Neuronal stem cell (in vitro differentiated cells): ENCODE measurements around the gene ADAM19.

Experiments used
- DNase-seq: peaks from one replicate; pipeline ENCODE4 v3.0.0-alpha.2; 2013; ENCODE audit warnings: low spot score
- H2AFZ ChIP-seq: one replicate; pipeline ENCODE4 v1.6.1; 2013; ENCODE audit warnings: mild to moderate bottlenecking, low read length, inconsistent platforms
- H2AK5ac ChIP-seq: 2 replicates; pipeline ENCODE4 v1.6.1; 2013; ENCODE audit warnings: low read depth, mild to moderate bottlenecking, inconsistent platforms, low read length, moderate library complexity, mixed read lengths
- H2BK120ac ChIP-seq: 2 replicates; pipeline ENCODE4 v1.6.1; 2013; ENCODE audit warnings: low read depth, mild to moderate bottlenecking, inconsistent platforms, low read length, moderate library complexity, mixed read lengths
- H2BK12ac ChIP-seq: one replicate; pipeline ENCODE4 v1.6.1; 2013; ENCODE audit warnings: low read length, inconsistent platforms
- H2BK15ac ChIP-seq: 2 replicates; pipeline ENCODE4 v1.6.1; 2013; ENCODE audit warnings: mild to moderate bottlenecking, low read length, inconsistent platforms, mixed read lengths
- H2BK5ac ChIP-seq: one replicate; pipeline ENCODE4 v1.6.1; 2013; ENCODE audit warnings: inconsistent platforms, mild to moderate bottlenecking, low read length, moderate library complexity
- H3K14ac ChIP-seq: one replicate; pipeline ENCODE4 v1.6.1; 2013; ENCODE audit warnings: low read length, inconsistent platforms
- H3K18ac ChIP-seq: 2 replicates; pipeline ENCODE4 v1.6.1; 2013; ENCODE audit warnings: low read length, inconsistent platforms
- H3K23ac ChIP-seq: 2 replicates; pipeline ENCODE4 v1.6.1; 2013; ENCODE audit warnings: low read depth, mild to moderate bottlenecking, mixed read lengths, low read length, inconsistent platforms; ENCODE audit not compliant: poor library complexity
- H3K27ac ChIP-seq: replicated peaks from 3 replicates; pipeline ENCODE4 v1.5.1; 2013; ENCODE audit warnings: low read length, inconsistent platforms
- H3K27me3 ChIP-seq, 3 experiments: 2 replicates each; pipeline ENCODE4 v1.6.1; 2013; ENCODE audit warnings: low read length in 3 of 3, mild to moderate bottlenecking in 2 of 3, inconsistent platforms in 1 of 3, low read depth in 1 of 3, mixed read lengths in 1 of 3, moderate library complexity in 1 of 3; ENCODE audit not compliant: control insufficient read depth in 3 of 3, insufficient read depth in 3 of 3
- H3K36me3 ChIP-seq, 2 donors: replicated peaks in 1 of 2; 2 replicates each; pipeline ENCODE4 v1.6.1; 2013; ENCODE audit warnings: low read length in 2 of 2; ENCODE audit not compliant: control insufficient read depth in 2 of 2, insufficient read depth in 2 of 2
- H3K4ac ChIP-seq: 2 replicates; pipeline ENCODE4 v1.6.1; 2013; ENCODE audit warnings: inconsistent platforms, mild to moderate bottlenecking, low read length, moderate library complexity
- H3K4me1 ChIP-seq, 2 donors: 1 replicate in 1 of 2; 2 replicates in 1 of 2; pipeline ENCODE4 v1.6.1; 2013; ENCODE audit warnings: low read length in 2 of 2, low read depth in 1 of 2; ENCODE audit not compliant: control insufficient read depth in 2 of 2, insufficient read depth in 1 of 2
- H3K4me2 ChIP-seq: one replicate; pipeline ENCODE4 v1.6.1; 2013; ENCODE audit warnings: mild to moderate bottlenecking, low read length, inconsistent platforms; ENCODE audit not compliant: insufficient read depth, poor library complexity, severe bottlenecking
- H3K4me3 ChIP-seq, 2 donors: 2 replicates each; pipeline ENCODE4 v1.5.1; 2013; ENCODE audit warnings: low read length in 2 of 2, mild to moderate bottlenecking in 2 of 2, inconsistent platforms in 1 of 2, moderate library complexity in 1 of 2
- H3K79me1 ChIP-seq: one replicate; pipeline ENCODE4 v1.6.1; 2013; ENCODE audit warnings: low read depth, mild to moderate bottlenecking, inconsistent platforms, low read length, moderate library complexity
- H3K9ac ChIP-seq: one replicate; pipeline ENCODE4 v1.6.1; 2013; ENCODE audit warnings: mild to moderate bottlenecking, low read depth, low read length, inconsistent platforms; ENCODE audit not compliant: poor library complexity
- H3K9me3 ChIP-seq, 2 donors: replicated peaks in 1 of 2; 2 replicates each; pipeline versions ENCODE3 to v1.6.1; 2013; ENCODE audit warnings: low read length in 2 of 2, mild to moderate bottlenecking in 2 of 2, inconsistent platforms in 1 of 2, low read depth in 1 of 2, mixed read lengths in 1 of 2, moderate library complexity in 1 of 2; ENCODE audit not compliant: control insufficient read depth in 2 of 2, insufficient read depth in 1 of 2
- H4K8ac ChIP-seq: one replicate; pipeline ENCODE4 v1.6.1; 2013; ENCODE audit warnings: low read depth, mild to moderate bottlenecking, inconsistent platforms, low read length, moderate library complexity
- H4K91ac ChIP-seq: one replicate; pipeline ENCODE4 v1.6.1; 2013; ENCODE audit warnings: low read length, low read depth, mild to moderate bottlenecking, inconsistent platforms; ENCODE audit not compliant: poor library complexity
- WGBS, 2 donors: extraction: QIAGEN DNeasy Blood & Tissue Kit; methylation state at CpG; one replicate each; pipeline ENCODE4 v1.1.7; 2013; ENCODE audit warnings: missing lambda C conversion rate in 2 of 2, mixed read lengths in 1 of 2; ENCODE audit not compliant: insufficient read length in 2 of 2, insufficient replicate concordance in 1 of 2; ENCODE audit errors: extremely low coverage in 2 of 2; 5-methylcytosine and 5-hydroxymethylcytosine counted together

Gene ADAM19

DNA sequence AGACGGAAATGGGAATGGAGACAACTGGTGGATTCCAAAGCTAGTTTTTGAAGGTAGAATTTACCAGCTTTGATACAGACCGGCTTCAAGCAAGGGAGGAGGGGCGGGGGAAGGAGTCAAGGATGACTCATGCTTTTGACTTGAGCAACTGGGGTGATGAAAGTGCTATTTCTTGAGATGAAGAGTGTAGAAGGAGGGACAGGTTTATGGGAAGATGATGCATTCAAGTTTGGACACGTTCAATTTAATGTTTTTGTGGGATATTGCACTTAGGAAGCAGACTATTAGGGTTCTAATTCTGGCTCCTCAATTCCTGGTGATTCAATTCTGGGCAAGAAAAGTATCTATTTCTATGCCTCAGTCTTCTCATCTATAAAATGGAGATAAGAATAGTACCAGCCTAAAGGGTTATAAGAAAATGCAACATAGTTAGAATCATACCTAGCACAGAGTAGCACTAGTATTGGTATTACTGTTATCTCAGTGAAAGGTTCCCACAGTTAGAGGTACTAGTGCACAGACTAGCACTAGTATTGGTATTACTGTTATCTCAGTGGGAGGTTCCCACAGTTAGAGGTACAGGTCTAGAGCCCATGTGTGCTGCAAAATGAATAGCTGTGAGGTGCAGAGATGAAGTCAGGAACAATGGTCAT lies 110.9 kb downstream of the ADAM19 start:
- no peak overlapping the region for H4K8ac ChIP-seq
- no peak overlapping the region for H2AK5ac ChIP-seq
- no peaks in the 10 kb centered on the region for H3K79me1 ChIP-seq
- no peaks in the 10 kb centered on the region for H3K9me3 ChIP-seq
- no peak overlapping the region for H2BK15ac ChIP-seq
- no peak overlapping the region for H3K4ac ChIP-seq
- H3K18ac ChIP-seq, result no peak overlapping the region
- peak overlapping the region; percentile 21 for H2AFZ ChIP-seq
- H3K27me3 ChIP-seq, result peaks cover 0 to 44% (median 23%) of the 10 kb centered on the region in 3 experiments
- H2BK120ac ChIP-seq, result no peak overlapping the region
- H4K91ac ChIP-seq, result no peak overlapping the region
- peak overlapping the region; percentile 57 for H3K27ac ChIP-seq
- no peak overlapping the region for H3K9ac ChIP-seq
- H3K4me1 ChIP-seq, result peaks cover 5 to 12% of the 10 kb centered on the region in 2 donors
- H2BK12ac ChIP-seq, result no peak overlapping the region
- H3K14ac ChIP-seq, result no peak overlapping the region
- no peaks in the 10 kb centered on the region for H3K36me3 ChIP-seq
- no peak overlapping the region for H3K4me3 ChIP-seq
- H3K23ac ChIP-seq, result no peak overlapping the region
- WGBS, 2 donors, result no CpG with 5 or more reads among the region's 4 CpGs
- no peak for DNase-seq
- no peak overlapping the region for H2BK5ac ChIP-seq
- peak overlapping the region; percentile 12 for H3K4me2 ChIP-seq

DNA sequence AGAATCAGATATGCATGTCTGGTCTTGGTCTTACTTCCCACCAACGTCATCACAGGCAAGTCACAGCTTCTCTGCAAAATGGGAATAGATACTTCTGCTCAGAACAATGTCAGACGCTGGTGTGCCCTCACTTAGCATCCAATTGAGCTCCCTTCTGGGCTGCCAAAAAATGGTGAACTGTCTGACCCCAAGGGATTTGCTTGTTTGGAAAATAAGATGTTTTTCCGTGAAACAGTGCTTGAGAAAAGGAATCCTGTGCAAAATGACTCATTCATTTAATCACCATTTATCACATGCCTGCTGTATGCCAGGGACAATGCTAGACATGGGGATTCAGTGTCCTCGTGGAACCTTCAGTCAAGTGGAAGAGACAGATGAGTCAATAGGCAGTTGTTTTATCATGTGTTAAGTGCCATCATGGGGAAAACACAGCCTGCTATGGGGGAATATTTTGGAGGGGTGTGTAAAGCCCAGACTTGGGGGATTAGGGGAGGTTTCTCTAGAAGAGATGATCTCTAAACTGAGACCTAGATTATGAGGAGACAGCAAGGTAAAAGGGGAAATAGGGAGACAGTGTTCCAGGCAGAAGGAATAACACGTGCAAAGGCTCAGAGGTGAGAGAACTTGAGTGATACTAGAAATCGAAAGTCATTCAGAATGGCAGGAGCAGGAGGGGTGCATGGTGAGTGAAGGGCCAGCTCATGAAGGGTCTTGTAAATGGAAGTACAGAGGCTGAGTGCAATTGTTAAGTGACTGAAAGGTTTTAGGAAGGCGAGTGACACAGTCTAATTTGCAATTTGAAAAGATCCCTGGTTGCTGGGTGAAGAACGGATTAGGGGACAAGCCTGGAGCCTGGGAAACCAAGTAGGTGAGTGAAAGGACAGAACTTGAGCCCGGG lies 111.7 kb downstream of the ADAM19 start:
- no peak overlapping the region for H2AK5ac ChIP-seq
- H3K9ac ChIP-seq, result no peak overlapping the region
- peaks cover 5 to 12% of the 10 kb centered on the region in 2 donors for H3K4me1 ChIP-seq
- H3K14ac ChIP-seq, result no peak overlapping the region
- H3K27me3 ChIP-seq, result peaks cover 0 to 52% (median 27%) of the 10 kb centered on the region in 3 experiments
- no CpG with 5 or more reads among the region's 9 CpGs for WGBS, 2 donors
- no peak overlapping the region for H4K91ac ChIP-seq
- DNase-seq, result peak; percentile 32
- no peak overlapping the region for H2BK5ac ChIP-seq
- no peak overlapping the region for H3K4me3 ChIP-seq
- H3K18ac ChIP-seq, result no peak overlapping the region
- no peak overlapping the region for H2BK120ac ChIP-seq
- no peak overlapping the region for H2BK12ac ChIP-seq
- H4K8ac ChIP-seq, result no peak overlapping the region
- H3K4ac ChIP-seq, result no peak overlapping the region
- peak overlapping the region; percentile 12 for H3K4me2 ChIP-seq
- peak overlapping the region; percentile 21 for H2AFZ ChIP-seq
- no peak overlapping the region for H2BK15ac ChIP-seq
- H3K9me3 ChIP-seq, result no peaks in the 10 kb centered on the region
- no peaks in the 10 kb centered on the region for H3K36me3 ChIP-seq
- H3K23ac ChIP-seq, result no peak overlapping the region
- no peaks in the 10 kb centered on the region for H3K79me1 ChIP-seq
- peak overlapping the region; percentile 16 for H3K27ac ChIP-seq

DNA sequence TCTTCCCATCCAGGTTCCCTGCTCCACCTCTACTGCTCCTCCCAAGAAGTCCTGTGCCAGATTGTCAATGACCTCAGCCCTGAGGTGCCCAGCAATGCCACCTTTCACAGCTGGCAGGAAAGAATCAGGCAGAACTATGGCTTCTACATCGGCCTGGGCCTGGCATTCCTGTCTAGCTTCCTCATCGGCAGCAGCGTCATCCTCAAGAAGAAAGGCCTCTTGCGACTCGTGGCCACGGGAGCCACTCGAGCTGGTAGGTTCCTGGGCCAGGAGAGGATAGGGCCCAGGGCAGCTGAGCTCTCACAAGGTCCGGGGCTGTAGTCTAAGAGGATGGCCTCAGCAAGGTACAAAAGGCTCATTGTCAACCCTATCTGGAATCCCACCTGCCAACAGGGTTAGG lies 112.5 kb downstream of the ADAM19 start:
- Histone ChIP-seq H2AFZ (no peak overlapping the region), H3K18ac (peak overlapping the region; percentile 53), H3K4me3 (no peak overlapping the region), H3K9ac (no peak overlapping the region), H2BK12ac (no peak overlapping the region), H3K27ac (no peak overlapping the region), H4K8ac (no peak overlapping the region), H3K79me1 (no peaks in the 10 kb centered on the region), H2BK5ac (peak overlapping the region; percentile 7), H3K23ac (no peak overlapping the region), H2AK5ac (peak overlapping the region; percentile 14), H3K4ac (no peak overlapping the region), H3K14ac (no peak overlapping the region), H4K91ac (no peak overlapping the region), H3K27me3 (peaks cover 0 to 60% (median 32%) of the 10 kb centered on the region in 3 experiments), H3K4me1 (peaks cover 9 to 12% of the 10 kb centered on the region in 2 donors), H2BK15ac (no peak overlapping the region), H2BK120ac (no peak overlapping the region), H3K4me2 (no peak overlapping the region), H3K36me3 (no peaks in the 10 kb centered on the region), H3K9me3 (no peaks in the 10 kb centered on the region)
- DNase-seq, result no peak
- WGBS, 2 donors, result no CpG with 5 or more reads among the region's 8 CpGs
